Measurements from ENCODE around the gene ANKRD29. TPM values are rescaled to one million over a fixed set of nuclear protein-coding genes. Genes with fewer than 3 reads are reported as not detected.
A peak's percentile ranks its signal among the peaks of the same experiment; 100 is the strongest.

The ANKRD29 gene
- total and polyA plus RNA-seq, 2 donors (not counting 3 experiments of a cell fraction or from before 2014, with no cell fraction given): 0.03 to 2.6 TPM

DNA sequence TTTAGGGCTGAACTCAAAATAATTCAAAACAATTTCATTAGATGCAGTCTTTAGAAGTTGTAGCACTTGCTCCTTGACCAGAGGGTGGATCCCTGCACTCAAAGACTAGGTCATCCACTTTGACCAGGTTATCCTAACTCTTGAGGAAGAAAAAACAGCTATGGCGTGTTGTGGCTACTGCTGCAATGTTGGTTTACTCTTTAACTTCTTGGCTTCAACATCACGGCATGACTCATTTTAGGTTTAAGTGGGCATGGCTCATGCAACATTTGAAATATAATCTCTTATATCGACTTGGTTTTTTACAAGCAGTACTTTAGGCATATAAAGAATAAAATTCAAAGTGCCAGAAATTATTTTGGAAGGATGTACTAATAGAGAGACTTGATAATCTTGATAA, 35.4 kb downstream of the ANKRD29 start:
- H3K27ac ChIP-seq (ENCODE audit: insufficient read depth, low read depth, low read length): peak overlapping the region; percentile 81
- peak overlapping the region; percentile 72 for H2AFZ ChIP-seq (ENCODE audit: low read depth, low read length)
- H3K79me2 ChIP-seq (ENCODE audit: control insufficient read depth, insufficient read depth, low read length): no peaks in the 10 kb centered on the region
- no peaks in the 10 kb centered on the region for H3K9me1 ChIP-seq (replicated peaks; ENCODE audit: control insufficient read depth, extremely low read depth, insufficient read depth, low read length)
- CTCF ChIA-PET: interaction anchor here (0.8 to 10.9 kb wide), 9 partner anchors 11 to 291 kb away, joined by 3 to 260 read pairs (median 7); no protein-coding TSS in a partner anchor
- intact Hi-C loops (cut with micrococcal nuclease) (loop anchor here (2.0 to 5.0 kb wide), 3 partner anchors 21 to 90 kb away; partner anchors contain the start of gene LAMA3), dilution Hi-C loops (cut with MboI; ENCODE audit: extremely low pct_ligation_motif_present, low sequenced_read_pairs) (no loop called here)
- TF ChIP-seq MYC (IDR thresholded peaks at IDR 0.05; ENCODE audit: low read depth, low read length) (no peak), JUN (IDR thresholded peaks at IDR 0.05; ENCODE audit: borderline replicate concordance, insufficient read depth, insufficient read length, low read depth) (peak; percentile 50), POLR2AphosphoS5 (IDR thresholded peaks at IDR 0.05; ENCODE audit: insufficient read depth, low read depth, low read length) (no peak), FOS (IDR thresholded peaks at IDR 0.05; ENCODE audit: borderline replicate concordance, insufficient read depth, low read length) (peak; percentile 79), POLR2A (IDR thresholded peaks at IDR 0.05; ENCODE audit: low read depth, low read length) (no peak)
- peak overlapping the region; percentile 80 for H3K4me2 ChIP-seq (ENCODE audit: insufficient read depth, low read length)
- H3K9me3 ChIP-seq (replicated peaks; ENCODE audit: control insufficient read depth, insufficient read depth, low read length): no peaks in the 10 kb centered on the region
- no TSS peak for BruUV-seq (replicated peaks)
- H3K4me1 ChIP-seq (ENCODE audit: control insufficient read depth, extremely low read depth, insufficient read depth, low read length): peaks cover 23% of the 10 kb centered on the region
- peak; percentile 85 for DNase-seq (ENCODE audit: low read depth, low spot score)
- POLR2A ChIA-PET: no interaction called here
- H3K4me3 ChIP-seq (replicated peaks in 1 of 3; ENCODE audit: insufficient read depth in 1 of 3, low read depth in 1 of 3, low read length in 3 of 3): no peak overlapping the region
- peak overlapping the region; percentile 39 for H3K9ac ChIP-seq (replicated peaks; ENCODE audit: extremely low read depth, insufficient read depth, low read length)
- FAIRE-seq: peak; percentile 82
- no peaks in the 10 kb centered on the region for H3K36me3 ChIP-seq (ENCODE audit: control insufficient read depth in 2 of 2, extremely low read depth in 1 of 2, insufficient read depth in 2 of 2, low read length in 2 of 2)
- H4K20me1 ChIP-seq (replicated peaks; ENCODE audit: control insufficient read depth, extremely low read depth, insufficient read depth, low read length): no peaks in the 10 kb centered on the region
- peaks cover 0 to 4% of the 10 kb centered on the region in 2 experiments for H3K27me3 ChIP-seq (ENCODE audit: control insufficient read depth in 2 of 2, insufficient read depth in 2 of 2, low read length in 2 of 2)

DNA sequence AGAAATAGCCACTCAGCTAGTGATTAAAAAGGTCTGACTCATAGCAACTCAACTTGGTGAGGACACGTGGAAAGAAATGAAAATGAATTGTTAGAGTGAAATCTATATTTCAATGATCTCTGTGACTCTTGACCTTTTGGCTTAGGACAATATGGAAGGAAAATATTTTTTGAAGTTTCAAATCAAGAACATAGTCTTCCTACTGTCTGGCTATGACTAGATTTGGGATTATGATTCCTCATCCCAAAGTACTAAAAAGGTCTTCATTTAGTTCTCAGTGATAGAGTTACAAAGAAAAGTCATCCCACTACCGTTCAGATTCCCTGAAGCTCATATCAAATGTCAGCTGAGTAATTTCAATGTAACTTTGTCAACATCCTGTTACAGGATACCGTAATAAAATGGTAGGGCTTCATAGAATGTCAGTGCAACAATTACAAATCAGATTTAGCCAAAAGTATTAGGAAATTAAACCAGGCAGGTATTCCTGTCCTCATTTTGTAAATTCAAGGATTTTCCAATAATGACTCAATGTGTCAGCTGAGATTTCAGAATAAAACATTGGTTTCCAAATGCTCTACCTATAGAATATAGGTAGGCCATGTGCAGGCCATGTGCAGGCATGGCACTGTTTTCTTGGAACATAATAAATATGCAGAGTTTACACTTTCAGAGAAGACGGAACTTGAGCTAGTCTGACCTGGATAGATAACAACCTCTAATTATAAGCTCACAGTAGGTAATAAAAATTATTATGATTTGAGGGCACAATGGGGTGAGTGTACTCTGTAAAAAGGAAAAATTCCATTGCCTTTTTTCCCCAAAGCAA, 36.0 kb downstream of the ANKRD29 start:
- peak overlapping the region; percentile 39 for H3K9ac ChIP-seq (replicated peaks; ENCODE audit: extremely low read depth, insufficient read depth, low read length)
- peak; percentile 75 for DNase-seq (ENCODE audit: low read depth, low spot score)

More for the DNA sequence above, 36.0 kb downstream of the ANKRD29 start:
- TF ChIP-seq, protein P1, sequence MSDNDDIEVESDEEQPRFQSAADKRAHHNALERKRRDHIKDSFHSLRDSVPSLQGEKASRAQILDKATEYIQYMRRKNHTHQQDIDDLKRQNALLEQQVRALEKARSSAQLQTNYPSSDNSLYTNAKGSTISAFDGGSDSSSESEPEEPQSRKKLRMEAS (IDR thresholded peaks at IDR 0.05; ENCODE audit: insufficient read depth, insufficient read length): peak; percentile 31
- peak; percentile 50 for TF ChIP-seq FOS (IDR thresholded peaks at IDR 0.05; ENCODE audit: borderline replicate concordance, insufficient read depth, low read length)
- TF ChIP-seq MYC (IDR thresholded peaks at IDR 0.05; ENCODE audit: low read depth, low read length): no peak
- TF ChIP-seq JUN (IDR thresholded peaks at IDR 0.05; ENCODE audit: borderline replicate concordance, insufficient read depth, insufficient read length, low read depth): peak; percentile 27
- TF ChIP-seq POLR2A (IDR thresholded peaks at IDR 0.05; ENCODE audit: low read depth, low read length): no peak
- Histone ChIP-seq H3K79me2 (ENCODE audit: control insufficient read depth, insufficient read depth, low read length) (no peaks in the 10 kb centered on the region), H3K4me1 (ENCODE audit: control insufficient read depth, extremely low read depth, insufficient read depth, low read length) (peaks cover 23% of the 10 kb centered on the region), H4K20me1 (replicated peaks; ENCODE audit: control insufficient read depth, extremely low read depth, insufficient read depth, low read length) (no peaks in the 10 kb centered on the region), H3K4me2 (ENCODE audit: insufficient read depth, low read length) (peak overlapping the region; percentile 80), H3K9me3 (replicated peaks; ENCODE audit: control insufficient read depth, insufficient read depth, low read length) (no peaks in the 10 kb centered on the region), H3K9me1 (replicated peaks; ENCODE audit: control insufficient read depth, extremely low read depth, insufficient read depth, low read length) (no peaks in the 10 kb centered on the region), H3K27me3 (ENCODE audit: control insufficient read depth in 2 of 2, insufficient read depth in 2 of 2, low read length in 2 of 2) (peaks cover 0 to 2% of the 10 kb centered on the region in 2 experiments), H3K4me3 (replicated peaks in 1 of 3; ENCODE audit: insufficient read depth in 1 of 3, low read depth in 1 of 3, low read length in 3 of 3) (no peak overlapping the region), H3K36me3 (ENCODE audit: control insufficient read depth in 2 of 2, extremely low read depth in 1 of 2, insufficient read depth in 2 of 2, low read length in 2 of 2) (no peaks in the 10 kb centered on the region), H3K27ac (ENCODE audit: insufficient read depth, low read depth, low read length) (peak overlapping the region; percentile 81), H2AFZ (ENCODE audit: low read depth, low read length) (peak overlapping the region; percentile 39)
- CTCF ChIA-PET: interaction anchor here (0.7 to 10.9 kb wide), 14 partner anchors 11 to 292 kb away, joined by 3 to 260 read pairs (median 6); no protein-coding TSS in a partner anchor
- peak; percentile 77 for FAIRE-seq
- POLR2A ChIA-PET: interaction anchor here (1.0 kb wide), 1 partner anchor 512 kb away, joined by 9 read pairs; the partner anchor contains the start of gene CABYR
- BruUV-seq (replicated peaks): TSS peak; percentile 62
- dilution Hi-C loops (cut with MboI; ENCODE audit: extremely low pct_ligation_motif_present, low sequenced_read_pairs) (no loop called here), intact Hi-C loops (cut with micrococcal nuclease) (loop anchor here (1.0 to 5.0 kb wide), 4 partner anchors 22 to 91 kb away; partner anchors contain the start of genes ANKRD29 and LAMA3)
